Suprapubic skin (tissue), 3 donors: ENCODE data around the gene PDE6D.

Experiments used
- CTCF ChIP-seq, 2 donors: fragments of 200-600 bp in 1 of 2; fragments of 450-650 bp in 1 of 2; sonication (generic) in 1 of 2; IDR thresholded peaks; one replicate each; pipeline ENCODE4 v1.5.1; 2016 to 2019; ENCODE audit warnings: antibody characterized with exemption in 2 of 2, mild to moderate bottlenecking in 1 of 2, moderate library complexity in 1 of 2
- EP300 ChIP-seq: sonication (generic); formaldehyde crosslinking; IDR thresholded peaks from one replicate; pipeline ENCODE4 v1.6.1; 2017; ENCODE audit warnings: antibody characterized with exemption
- POLR2A ChIP-seq, 2 donors: fragments of 450-650 bp; IDR thresholded peaks; one replicate each; pipeline ENCODE4 v1.6.1; 2017; ENCODE audit warnings: antibody characterized with exemption in 2 of 2, mild to moderate bottlenecking in 2 of 2, moderate library complexity in 2 of 2

GRCh38 chr2:231715988-231716616 lies 65.0 kb downstream of the PDE6D start:
- TF ChIP-seq POLR2A (IDR thresholded peaks at IDR 0.05): no peak
- TF ChIP-seq CTCF (IDR thresholded peaks at IDR 0.05): no peak
- TF ChIP-seq EP300: no peak
